ENCODE measurements around the gene PLPP1.
"Not testable (repeated sequence)": the region's sequence is repeated elsewhere in the genome, so short reads cannot be mapped to it uniquely, and the experiment has no call there.

PLPP1 gene

GRCh38 chr5:55546947-55547346 lies 12.2 kb upstream of the PLPP1 start:
- H3K4me3 ChIP-seq (ENCODE audit: low read depth, low read length) = no peak overlapping the region

GRCh38 chr5:55544341-55544740 lies 9.6 kb upstream of the PLPP1 start:
- no peak overlapping the region for H3K4me3 ChIP-seq (ENCODE audit: low read depth, low read length)

GRCh38 chr5:55541056-55541635 lies 6.4 kb upstream of the PLPP1 start:
- H3K4me3 ChIP-seq (ENCODE audit: low read depth, low read length) = no peak overlapping the region

GRCh38 chr5:55540525-55540924 lies 5.8 kb upstream of the PLPP1 start:
- no peak overlapping the region for H3K4me3 ChIP-seq (ENCODE audit: low read depth, low read length)

- no peak overlapping the region for H3K4me3 ChIP-seq (ENCODE audit: low read depth, low read length)
Measured at GRCh38 chr5:55540024-55540423, 5.3 kb upstream of the PLPP1 start.

GRCh38 chr5:55538661-55539060 lies 3.9 kb upstream of the PLPP1 start:
- no peak overlapping the region for H3K4me3 ChIP-seq (ENCODE audit: low read depth, low read length)

- not testable (repeated sequence) for H3K4me3 ChIP-seq (ENCODE audit: low read depth, low read length)
Measured at GRCh38 chr5:55537315-55537714, 2.6 kb upstream of the PLPP1 start.

GRCh38 chr5:55535199-55535905 lies 588 bp upstream of the PLPP1 start:
- H3K4me3 ChIP-seq (ENCODE audit: low read depth, low read length) = peak overlapping the region; percentile 67

GRCh38 chr5:55533521-55534435 lies 986 bp downstream of the PLPP1 start:
- peak overlapping the region; percentile 67 for H3K4me3 ChIP-seq (ENCODE audit: low read depth, low read length)

GRCh38 chr5:55530669-55531068 lies 4.1 kb downstream of the PLPP1 start:
- H3K4me3 ChIP-seq (ENCODE audit: low read depth, low read length) = no peak overlapping the region

- H3K4me3 ChIP-seq (ENCODE audit: low read depth, low read length) = no peak overlapping the region
Measured at GRCh38 chr5:55524816-55525215, 9.9 kb downstream of the PLPP1 start.

GRCh38 chr5:55523293-55523692 lies 11.5 kb downstream of the PLPP1 start:
- no peak overlapping the region for H3K4me3 ChIP-seq (ENCODE audit: low read depth, low read length)

GRCh38 chr5:55521881-55522280 lies 12.9 kb downstream of the PLPP1 start:
- H3K4me3 ChIP-seq (ENCODE audit: low read depth, low read length) = no peak overlapping the region

- no peak overlapping the region for H3K4me3 ChIP-seq (ENCODE audit: low read depth, low read length)
Measured at GRCh38 chr5:55520117-55520839, 14.5 kb downstream of the PLPP1 start.

- no peak overlapping the region for H3K4me3 ChIP-seq (ENCODE audit: low read depth, low read length)
Measured at GRCh38 chr5:55518831-55519390, 15.9 kb downstream of the PLPP1 start.

- H3K4me3 ChIP-seq (ENCODE audit: low read depth, low read length) = no peak overlapping the region
Measured at GRCh38 chr5:55517804-55518203, 17.0 kb downstream of the PLPP1 start.

- no peak overlapping the region for H3K4me3 ChIP-seq (ENCODE audit: low read depth, low read length)
Measured at GRCh38 chr5:55511010-55511409, 23.8 kb downstream of the PLPP1 start.

- no peak overlapping the region for H3K4me3 ChIP-seq (ENCODE audit: low read depth, low read length)
Measured at GRCh38 chr5:55510523-55510880, 24.3 kb downstream of the PLPP1 start.

GRCh38 chr5:55509796-55510522 lies 24.8 kb downstream of the PLPP1 start:
- no peak overlapping the region for H3K4me3 ChIP-seq (ENCODE audit: low read depth, low read length)

- no peak overlapping the region for H3K4me3 ChIP-seq (ENCODE audit: low read depth, low read length)
Measured at GRCh38 chr5:55509097-55509496, 25.7 kb downstream of the PLPP1 start.
